K562 (cell line): Measurements from ENCODE around the gene HRH1. TPM values are rescaled to one million over a fixed set of nuclear protein-coding genes. Genes with fewer than 3 reads are reported as not detected.

ENCODE experiments used
- CBFA2T2 ChIP-seq: fragments of 450-650 bp; conservative IDR thresholded peaks from 2 replicates; pipeline ENCODE4 v1.6.1; 2017; ENCODE audit warnings: mild to moderate bottlenecking
- CCNT2 ChIP-seq: IDR thresholded peaks from 2 replicates; pipeline ENCODE4 v1.6.1; 2011; ENCODE audit warnings: borderline replicate concordance, low read depth, mild to moderate bottlenecking, moderate library complexity, mixed read lengths, low read length; ENCODE audit not compliant: insufficient read length; ENCODE audit errors: extremely low read depth
- E2F5 ChIP-seq: sonication (generic); formaldehyde crosslinking; IDR thresholded peaks from 2 replicates; pipeline ENCODE4 v1.8.0; 2022; ENCODE audit warnings: mild to moderate bottlenecking, missing genetic modification reagents
- FOXK2 ChIP-seq, 2 experiments: fragments of 450-650 bp; IDR thresholded peaks in 1 of 2; conservative IDR thresholded peaks in 1 of 2; 2 replicates each; pipeline ENCODE4 v1.6.1; 2016; ENCODE audit warnings: low read depth in 2 of 2, mild to moderate bottlenecking in 1 of 2
- MLX ChIP-seq, 2 experiments: fragments of 450-650 bp in 1 of 2; sonication (generic) in 1 of 2; formaldehyde crosslinking; conservative IDR thresholded peaks; 2 replicates each; pipeline versions ENCODE4 v1.4.0 to v1.8.1; 2020 to 2022; ENCODE audit warnings: mild to moderate bottlenecking in 1 of 2, missing genetic modification reagents in 1 of 2
- PHF8 ChIP-seq: fragments of 200-600 bp; sonication (generic); IDR thresholded peaks from 2 replicates; pipeline ENCODE4 v1.6.1; 2012; ENCODE audit warnings: mixed run types, mild to moderate bottlenecking, inconsistent platforms, low read length, moderate library complexity, borderline replicate concordance
- PRDM10 ChIP-seq: fragments of 450-650 bp; IDR thresholded peaks from 2 replicates; pipeline ENCODE4 v1.6.1; 2018; ENCODE audit not compliant: partially characterized antibody
- RBM17 ChIP-seq: fragments of 200-400 bp; formaldehyde crosslinking; IDR thresholded peaks from 2 replicates; pipeline ENCODE4 v1.6.1; 2017; ENCODE audit warnings: low read depth, mild to moderate bottlenecking, low read length, borderline replicate concordance
- TARDBP ChIP-seq: fragments of 450-650 bp; IDR thresholded peaks from 2 replicates; pipeline ENCODE4 v1.6.1; 2016
- ZNF143 ChIP-seq: sonication (generic); formaldehyde crosslinking; IDR thresholded peaks from 2 replicates; pipeline ENCODE4 v1.9.0; 2022; ENCODE audit warnings: mild to moderate bottlenecking, missing genetic modification reagents
- polyA plus RNA-seq, 8 experiments: library from polyadenylated mRNA; depleted of rRNA in 4 of 8; stranded (reverse) in 5 of 8; unstranded in 3 of 8; fragments of >200 nt; fragmentation: Nextera tagmentation in 2 of 8; fragmentation: Illumina TruSeq in 1 of 8; extraction: Ambion mirVana in 2 of 8; extraction: Trizol in 1 of 8; gene quantifications; 2 replicates each; pipeline versions ENCODE4 v1.2.1 to v1.2.3, GENCODE V29; 2011 to 2014; ENCODE audit warnings: inconsistent platforms in 1 of 8, missing spikeins in 1 of 8
- total RNA-seq, 7 experiments: library from RNA; depleted of rRNA in 6 of 7; stranded (reverse); fragments of >200 nt in 6 of 7; fragmentation: Illumina TruSeq in 2 of 7; extraction: Trizol in 2 of 7; gene quantifications; 2 replicates each; pipeline versions ENCODE4 v1.2.1 to v1.2.3, GENCODE V29; 2011 to 2021; ENCODE audit warnings: low replicate concordance in 1 of 7
- TF ChIP-seq, protein P1 (sequence below), 2 experiments: fragments of 450-650 bp in 1 of 2; sonication (generic) in 1 of 2; formaldehyde crosslinking in 1 of 2; IDR thresholded peaks in 1 of 2; conservative IDR thresholded peaks in 1 of 2; 2 replicates each; pipeline versions ENCODE4 v1.6.1 to v1.8.1; 2016 to 2023; ENCODE audit warnings: mild to moderate bottlenecking in 2 of 2, moderate library complexity in 2 of 2, inconsistent platforms in 1 of 2, missing genetic modification reagents in 1 of 2
- TF ChIP-seq, protein P2 (sequence below): fragments of 250-450 bp; sonication (Bioruptor Pico); IDR thresholded peaks from 2 replicates; pipeline ENCODE4 v1.4.0; 2020

HRH1 gene
- total and polyA plus RNA-seq, 9 of the 15 experiments (the other 6 are each of a cell fraction or from before 2014, with no cell fraction given): 0.03 to 0.15 (median 0.06) TPM; not detected in 1

DNA sequence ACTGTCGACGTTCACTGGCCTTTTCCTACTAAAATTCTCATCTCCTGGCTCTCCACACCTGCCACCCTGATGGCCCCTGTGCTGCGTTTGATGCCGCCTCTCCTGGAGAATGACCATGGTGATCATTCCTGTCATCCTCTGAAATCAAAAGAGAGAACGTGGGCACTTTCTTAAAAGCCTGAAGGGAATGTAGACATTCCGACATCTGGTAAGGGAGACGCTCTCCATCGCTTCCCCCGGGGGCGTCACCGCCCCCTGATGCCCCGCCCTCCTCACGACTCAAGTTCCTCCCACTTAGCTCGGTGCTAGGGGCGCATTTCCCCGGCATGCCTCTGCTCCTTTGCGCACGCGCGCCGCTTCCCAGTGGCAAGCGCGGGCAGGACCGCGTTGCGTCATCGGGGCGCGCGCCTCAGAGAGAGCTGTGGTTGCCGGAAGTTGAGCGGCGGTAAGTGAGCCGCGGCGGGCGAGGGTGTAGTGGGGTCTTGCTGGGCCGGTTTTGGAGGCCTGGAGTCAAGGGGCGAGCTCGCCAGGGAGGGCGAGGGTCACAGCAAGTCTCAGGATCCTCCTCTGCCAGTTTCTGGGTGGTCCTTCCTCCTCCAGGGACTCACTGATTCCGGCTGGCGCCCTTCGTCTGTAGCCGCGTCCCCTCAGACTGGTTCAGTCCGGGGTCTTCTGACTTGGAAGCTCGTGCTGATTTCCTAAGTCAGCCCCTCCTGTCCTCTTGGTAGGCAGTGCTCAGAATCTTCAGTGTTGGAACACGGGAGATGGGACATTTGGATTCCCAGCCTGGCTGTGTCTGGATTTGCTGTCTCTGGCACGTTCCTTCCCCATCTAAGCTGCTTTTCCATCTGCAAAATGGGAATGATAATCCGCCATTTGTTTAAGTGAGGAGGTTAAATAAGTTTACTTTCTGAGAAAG, 118.0 kb downstream of the HRH1 start, which contains the start of gene ATG7 (continued):
- TF ChIP-seq, protein P1, sequence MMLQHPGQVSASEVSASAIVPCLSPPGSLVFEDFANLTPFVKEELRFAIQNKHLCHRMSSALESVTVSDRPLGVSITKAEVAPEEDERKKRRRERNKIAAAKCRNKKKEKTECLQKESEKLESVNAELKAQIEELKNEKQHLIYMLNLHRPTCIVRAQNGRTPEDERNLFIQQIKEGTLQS (IDR thresholded peaks at IDR 0.05): peak; percentile 100
- TF ChIP-seq, protein P1 (CRISPR knock-in tag; conservative IDR thresholded peaks at IDR 0.05): peak; percentile 100
- TF ChIP-seq RBM17: no peak
- peak; percentile 98 for TF ChIP-seq PHF8
- peak; percentile 67 for TF ChIP-seq ZNF143 (CRISPR knock-in tag)
- TF ChIP-seq CCNT2: peak; percentile 81
- 0 out of 2 replicates have a peak, but pooled peaks have one; percentile 35 for TF ChIP-seq E2F5 (CRISPR knock-in tag)
- no peak for TF ChIP-seq CBFA2T2
- peak; percentile 99 to 100 for TF ChIP-seq FOXK2 (conservative IDR thresholded peaks at IDR 0.05 in 1 of 2, IDR thresholded peaks at IDR 0.05 in 1 of 2; ENCODE audit: low read depth in 2 of 2)
- no peak for TF ChIP-seq TARDBP
- TF ChIP-seq, protein P2, sequence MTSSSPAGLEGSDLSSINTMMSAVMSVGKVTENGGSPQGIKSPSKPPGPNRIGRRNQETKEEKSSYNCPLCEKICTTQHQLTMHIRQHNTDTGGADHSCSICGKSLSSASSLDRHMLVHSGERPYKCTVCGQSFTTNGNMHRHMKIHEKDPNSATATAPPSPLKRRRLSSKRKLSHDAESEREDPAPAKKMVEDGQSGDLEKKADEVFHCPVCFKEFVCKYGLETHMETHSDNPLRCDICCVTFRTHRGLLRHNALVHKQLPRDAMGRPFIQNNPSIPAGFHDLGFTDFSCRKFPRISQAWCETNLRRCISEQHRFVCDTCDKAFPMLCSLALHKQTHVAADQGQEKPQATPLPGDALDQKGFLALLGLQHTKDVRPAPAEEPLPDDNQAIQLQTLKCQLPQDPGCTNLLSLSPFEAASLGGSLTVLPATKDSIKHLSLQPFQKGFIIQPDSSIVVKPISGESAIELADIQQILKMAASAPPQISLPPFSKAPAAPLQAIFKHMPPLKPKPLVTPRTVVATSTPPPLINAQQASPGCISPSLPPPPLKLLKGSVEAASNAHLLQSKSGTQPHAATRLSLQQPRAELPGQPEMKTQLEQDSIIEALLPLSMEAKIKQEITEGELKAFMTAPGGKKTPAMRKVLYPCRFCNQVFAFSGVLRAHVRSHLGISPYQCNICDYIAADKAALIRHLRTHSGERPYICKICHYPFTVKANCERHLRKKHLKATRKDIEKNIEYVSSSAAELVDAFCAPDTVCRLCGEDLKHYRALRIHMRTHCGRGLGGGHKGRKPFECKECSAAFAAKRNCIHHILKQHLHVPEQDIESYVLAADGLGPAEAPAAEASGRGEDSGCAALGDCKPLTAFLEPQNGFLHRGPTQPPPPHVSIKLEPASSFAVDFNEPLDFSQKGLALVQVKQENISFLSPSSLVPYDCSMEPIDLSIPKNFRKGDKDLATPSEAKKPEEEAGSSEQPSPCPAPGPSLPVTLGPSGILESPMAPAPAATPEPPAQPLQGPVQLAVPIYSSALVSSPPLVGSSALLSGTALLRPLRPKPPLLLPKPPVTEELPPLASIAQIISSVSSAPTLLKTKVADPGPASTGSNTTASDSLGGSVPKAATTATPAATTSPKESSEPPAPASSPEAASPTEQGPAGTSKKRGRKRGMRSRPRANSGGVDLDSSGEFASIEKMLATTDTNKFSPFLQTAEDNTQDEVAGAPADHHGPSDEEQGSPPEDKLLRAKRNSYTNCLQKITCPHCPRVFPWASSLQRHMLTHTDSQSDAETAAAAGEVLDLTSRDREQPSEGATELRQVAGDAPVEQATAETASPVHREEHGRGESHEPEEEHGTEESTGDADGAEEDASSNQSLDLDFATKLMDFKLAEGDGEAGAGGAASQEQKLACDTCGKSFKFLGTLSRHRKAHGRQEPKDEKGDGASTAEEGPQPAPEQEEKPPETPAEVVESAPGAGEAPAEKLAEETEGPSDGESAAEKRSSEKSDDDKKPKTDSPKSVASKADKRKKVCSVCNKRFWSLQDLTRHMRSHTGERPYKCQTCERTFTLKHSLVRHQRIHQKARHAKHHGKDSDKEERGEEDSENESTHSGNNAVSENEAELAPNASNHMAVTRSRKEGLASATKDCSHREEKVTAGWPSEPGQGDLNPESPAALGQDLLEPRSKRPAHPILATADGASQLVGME: 0 out of 2 replicates have a peak, but pooled peaks have one; percentile 74
- no peak for TF ChIP-seq MLX (CRISPR knock-in tag; conservative IDR thresholded peaks at IDR 0.05)
- peak; percentile 98 for TF ChIP-seq PRDM10
